HG02981 (cell line): Measurements from ENCODE around the gene C11orf91.
"Not testable (repeated sequence)": the region's sequence is repeated elsewhere in the genome, so short reads cannot be mapped to it uniquely, and the experiment has no call there.

Source experiments
- ATAC-seq: cut with Tn5 transposase; IDR thresholded peaks from one replicate; pipeline ENCODE4 v1.9.1; 2021; ENCODE audit warnings: mild to moderate bottlenecking, moderate library complexity; ENCODE audit not compliant: unreplicated experiment

The C11orf91 gene

GRCh38 chr11:33696931-33697638, 3.5 kb downstream of the C11orf91 start:
- no peak for ATAC-seq

GRCh38 chr11:33696411-33696810, 4.2 kb downstream of the C11orf91 start:
- ATAC-seq = no peak

- ATAC-seq = no peak
These were observed 5.5 kb downstream of the C11orf91 start for GRCh38 chr11:33695051-33695566.

GRCh38 chr11:33694346-33695050, 6.1 kb downstream of the C11orf91 start:
- ATAC-seq = no peak

- ATAC-seq = no peak
These were observed 8.1 kb downstream of the C11orf91 start for GRCh38 chr11:33692541-33692940.

GRCh38 chr11:33692013-33692504, 8.6 kb downstream of the C11orf91 start:
- ATAC-seq = no peak

- ATAC-seq = no peak
These were observed 9.4 kb downstream of the C11orf91 start for GRCh38 chr11:33691066-33691864.

- ATAC-seq = no peak
These were observed 10.1 kb downstream of the C11orf91 start for GRCh38 chr11:33690290-33691065.

- no peak for ATAC-seq
These were observed 11.1 kb downstream of the C11orf91 start for GRCh38 chr11:33689501-33689900.

- ATAC-seq = no peak
These were observed 11.5 kb downstream of the C11orf91 start for GRCh38 chr11:33689085-33689484.

GRCh38 chr11:33687733-33688479, 12.7 kb downstream of the C11orf91 start:
- no peak for ATAC-seq

GRCh38 chr11:33685082-33685481, 15.5 kb downstream of the C11orf91 start:
- ATAC-seq = no peak

GRCh38 chr11:33684003-33684706, 16.5 kb downstream of the C11orf91 start:
- ATAC-seq = no peak

- ATAC-seq = no peak
These were observed 18.2 kb downstream of the C11orf91 start for GRCh38 chr11:33682446-33682845.

- ATAC-seq = no peak
These were observed 18.6 kb downstream of the C11orf91 start for GRCh38 chr11:33682019-33682418.

GRCh38 chr11:33678616-33679015, 22.0 kb downstream of the C11orf91 start:
- not testable (repeated sequence) for ATAC-seq

GRCh38 chr11:33674035-33674814, 26.4 kb downstream of the C11orf91 start:
- no peak for ATAC-seq

- no peak for ATAC-seq
These were observed 28.4 kb downstream of the C11orf91 start for GRCh38 chr11:33672273-33672672.
